ENCODE measurements around the gene LARP1B.

GRCh38 chr4:128123036-128123435 lies 61.9 kb downstream of the LARP1B start:
- TF ChIP-seq CTCF (IDR thresholded peaks at IDR 0.05) = no peak
- no peak for TF ChIP-seq POLR2A (IDR thresholded peaks at IDR 0.05)
- no peak for TF ChIP-seq POLR2AphosphoS5 (IDR thresholded peaks at IDR 0.05)
